Activated CD4-positive, alpha-beta T cell treated with anti-CD3 and anti-CD28 coated beads, Interleukin-2, amount 50 U/mL, for 4 hours (primary cell): ENCODE measurements around the gene PDE10A.
"Not testable (repeated sequence)": the region's sequence is repeated elsewhere in the genome, so short reads cannot be mapped to it uniquely, and the experiment has no call there.

ENCODE experiments used
- DNase-seq, 2 experiments: peaks; one replicate each; pipeline ENCODE4 v3.0.0-alpha.2; 2020

PDE10A gene

GRCh38 chr6:165519316-165519715 lies 143.7 kb downstream of the PDE10A start:
- DNase-seq = no peak

GRCh38 chr6:165515963-165516624 lies 146.9 kb downstream of the PDE10A start:
- no peak for DNase-seq

GRCh38 chr6:165514621-165515020 lies 148.4 kb downstream of the PDE10A start:
- no peak for DNase-seq

- DNase-seq = no peak
These were observed 151.2 kb downstream of the PDE10A start for GRCh38 chr6:165511807-165512206.

- no peak for DNase-seq
These were observed 154.6 kb downstream of the PDE10A start for GRCh38 chr6:165508321-165508869.

DNA sequence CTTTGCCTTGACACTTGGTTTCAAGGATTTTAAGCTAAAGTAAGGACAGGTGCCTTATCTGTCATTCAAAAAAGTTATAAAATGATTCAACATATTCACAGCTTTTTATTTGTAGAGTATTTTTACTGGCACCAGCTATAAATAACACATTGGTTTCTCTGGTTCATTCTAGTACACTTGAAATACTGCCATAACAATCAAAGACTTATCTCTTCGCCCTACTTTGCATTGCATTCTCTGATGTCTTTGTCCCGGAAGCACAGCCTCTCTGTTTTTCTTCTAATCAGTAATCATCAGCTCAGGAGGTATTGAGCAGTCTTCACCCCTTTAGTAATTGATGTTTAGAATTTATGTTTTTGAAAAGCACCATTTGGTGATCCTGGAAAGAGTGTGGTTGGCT lies 156.4 kb downstream of the PDE10A start:
- no peak for DNase-seq

GRCh38 chr6:165500214-165500907 lies 162.7 kb downstream of the PDE10A start:
- not testable (repeated sequence) for DNase-seq

DNA sequence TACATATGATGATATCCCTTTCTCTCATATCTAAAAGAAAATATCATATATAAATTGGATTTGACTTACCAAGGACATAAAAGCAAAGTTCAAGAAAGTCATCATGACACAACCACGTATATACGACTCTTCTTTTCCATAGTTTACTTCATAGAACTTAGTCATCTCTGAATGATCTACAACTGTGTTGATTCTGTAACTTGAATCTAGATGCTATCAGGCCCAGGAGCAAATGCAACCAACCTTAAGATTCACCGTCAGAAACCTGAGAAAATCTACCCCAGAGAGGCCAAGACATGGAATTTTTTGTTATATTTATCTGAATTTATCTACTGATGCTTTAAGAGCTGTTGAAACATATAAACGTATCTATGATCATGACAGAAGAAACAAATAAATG lies 165.6 kb downstream of the PDE10A start:
- no peak for DNase-seq

DNA sequence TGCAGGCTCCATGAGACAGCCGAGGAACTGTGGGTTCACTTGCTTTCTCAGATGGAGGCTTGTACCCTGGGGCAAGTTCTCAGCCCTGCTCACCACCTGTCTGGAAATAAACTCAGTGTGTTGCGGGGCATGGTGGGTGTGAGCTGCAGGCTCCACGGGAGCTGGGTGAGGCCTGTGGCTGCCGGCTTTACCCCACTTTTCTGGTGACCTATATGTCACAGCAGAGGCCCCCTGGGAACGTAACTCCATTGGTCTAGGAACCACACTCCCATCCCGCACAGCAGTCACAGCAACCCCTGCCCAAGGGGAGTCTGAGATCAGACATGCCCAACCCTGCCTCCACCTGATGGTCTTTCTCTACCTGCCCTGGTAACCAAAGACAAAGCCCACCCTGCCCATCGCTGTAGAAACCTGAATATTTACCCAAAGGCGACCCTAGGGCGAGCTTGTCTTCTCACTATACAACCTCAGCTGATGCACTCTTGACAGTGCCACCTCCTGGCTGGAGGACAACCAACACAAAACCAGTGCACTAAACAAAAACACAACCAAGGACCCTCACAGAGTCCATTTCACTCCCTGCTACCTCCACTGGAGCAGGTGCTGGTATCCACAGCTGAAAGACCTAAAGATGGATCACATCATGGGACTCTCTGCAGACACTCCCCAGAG lies 174.3 kb downstream of the PDE10A start:
- DNase-seq = no peak

DNA sequence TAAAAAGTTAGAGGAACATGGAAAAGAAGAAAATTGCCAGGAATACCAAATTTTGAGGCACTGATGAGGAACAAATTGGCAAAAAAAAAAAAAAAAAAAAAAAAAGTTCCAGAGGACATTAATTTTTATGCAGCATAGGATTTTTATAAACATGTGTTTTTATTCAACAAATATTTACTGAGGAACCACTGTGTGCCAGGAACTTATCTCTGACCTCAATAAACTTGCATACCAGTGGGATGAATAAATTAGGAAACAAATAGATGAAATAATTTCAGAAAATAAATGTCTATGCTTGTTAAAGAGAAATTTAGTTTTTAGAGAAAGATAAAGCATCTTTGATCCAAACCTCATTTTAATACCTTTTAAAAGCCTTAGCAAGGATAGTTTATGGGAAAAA lies 175.1 kb downstream of the PDE10A start:
- DNase-seq = no peak

- DNase-seq = no peak
These were observed 175.7 kb downstream of the PDE10A start for GRCh38 chr6:165487347-165487746.

DNA sequence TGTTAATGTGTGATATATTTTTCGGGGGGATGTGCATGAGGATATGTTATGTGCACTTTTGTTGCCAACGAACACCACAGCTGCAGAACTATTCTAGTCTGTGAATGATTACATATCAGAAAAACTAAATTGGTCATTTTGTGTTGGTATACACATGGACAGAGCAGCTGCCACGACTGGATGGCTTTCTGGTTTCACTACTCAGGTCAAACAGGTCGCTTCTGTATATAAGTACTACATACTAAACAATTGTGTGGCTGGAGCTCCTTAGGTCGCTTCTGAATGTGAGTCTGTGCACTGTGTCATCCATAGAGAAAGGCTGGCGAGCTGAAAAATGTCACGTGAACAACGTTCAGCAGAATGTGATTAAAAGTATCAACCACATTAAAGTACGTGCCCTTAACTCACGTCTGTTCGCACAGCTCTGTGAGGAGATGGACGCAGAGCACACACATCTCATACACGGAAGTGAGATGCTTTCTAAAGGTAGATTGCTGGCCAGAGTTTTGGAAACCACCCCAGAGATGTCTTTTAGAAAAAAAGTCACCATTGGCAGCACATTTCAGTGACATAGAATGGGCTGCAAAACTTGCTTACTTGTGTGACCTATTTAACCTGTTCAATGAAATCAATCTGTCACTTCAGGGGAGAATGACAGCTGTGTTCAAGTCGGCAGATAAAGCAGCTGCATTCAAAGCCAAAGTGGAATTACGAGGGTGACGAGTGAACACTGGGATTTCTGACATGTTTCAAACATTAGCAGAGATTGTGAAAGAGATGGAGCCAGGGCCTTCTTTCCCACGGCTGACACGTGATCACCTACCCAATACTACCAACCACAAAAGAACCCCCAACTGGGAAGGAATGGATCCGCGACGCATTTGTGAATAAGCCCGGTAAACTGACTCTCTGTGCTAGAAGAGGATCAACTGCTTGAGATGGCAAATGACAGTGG lies 176.6 kb downstream of the PDE10A start:
- DNase-seq = no peak

DNA sequence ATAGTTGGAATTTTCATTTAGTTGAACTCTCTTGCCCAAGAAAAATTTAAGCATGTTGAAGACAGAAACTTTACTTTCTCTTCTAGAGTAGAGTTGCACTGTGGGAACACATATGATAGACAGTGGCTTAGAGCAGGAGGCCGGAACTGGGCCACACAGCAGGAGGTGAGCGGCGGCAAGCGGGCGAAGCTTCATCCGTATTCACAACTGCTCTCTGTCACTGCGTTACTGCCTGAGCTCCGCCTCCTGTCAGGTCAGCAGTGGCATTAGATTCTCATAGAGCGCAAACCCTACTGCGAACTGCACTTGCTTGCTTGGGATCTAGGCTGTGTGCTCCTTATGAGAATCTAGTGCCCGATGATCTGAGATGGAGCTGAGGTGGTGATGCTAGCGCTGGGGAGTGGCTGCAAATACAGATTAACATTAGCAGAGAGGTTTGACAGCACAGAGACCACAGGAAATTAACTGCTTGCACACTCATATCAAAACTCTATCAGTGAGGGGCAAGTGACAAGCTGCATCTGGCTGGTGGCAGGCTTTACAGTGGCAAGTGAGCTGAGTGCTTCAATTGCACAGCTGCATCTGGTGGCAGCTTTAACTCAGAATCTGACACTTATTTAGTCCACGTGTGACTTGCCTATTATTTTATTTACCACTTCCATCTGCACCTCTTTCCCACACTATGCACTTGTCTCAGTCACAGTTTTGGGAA lies 178.7 kb downstream of the PDE10A start:
- no peak for DNase-seq

- no peak for DNase-seq
These were observed 181.1 kb downstream of the PDE10A start for GRCh38 chr6:165481921-165482320.

DNA sequence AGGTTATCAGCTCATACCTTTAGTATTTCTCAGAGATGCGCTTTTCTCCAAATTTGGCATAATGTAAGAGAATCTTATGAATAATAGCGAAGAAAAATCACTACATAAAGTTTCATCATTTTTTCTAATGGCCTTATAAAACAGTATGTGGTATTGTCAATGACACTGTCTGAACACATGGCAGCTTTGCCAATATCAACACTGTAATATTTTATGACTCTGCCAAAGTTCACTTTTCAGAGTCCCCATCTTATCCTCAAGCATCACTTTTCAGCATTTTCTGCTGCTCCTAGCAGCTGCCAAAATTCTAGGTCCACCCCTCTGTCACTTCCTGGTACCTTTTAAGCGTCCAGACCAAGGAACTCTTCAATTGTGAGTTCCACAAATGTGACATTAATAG lies 182.1 kb downstream of the PDE10A start:
- DNase-seq = no peak

GRCh38 chr6:165478581-165478980 lies 184.5 kb downstream of the PDE10A start:
- no peak for DNase-seq

- no peak for DNase-seq
These were observed 193.6 kb downstream of the PDE10A start for GRCh38 chr6:165469483-165469882.

DNA sequence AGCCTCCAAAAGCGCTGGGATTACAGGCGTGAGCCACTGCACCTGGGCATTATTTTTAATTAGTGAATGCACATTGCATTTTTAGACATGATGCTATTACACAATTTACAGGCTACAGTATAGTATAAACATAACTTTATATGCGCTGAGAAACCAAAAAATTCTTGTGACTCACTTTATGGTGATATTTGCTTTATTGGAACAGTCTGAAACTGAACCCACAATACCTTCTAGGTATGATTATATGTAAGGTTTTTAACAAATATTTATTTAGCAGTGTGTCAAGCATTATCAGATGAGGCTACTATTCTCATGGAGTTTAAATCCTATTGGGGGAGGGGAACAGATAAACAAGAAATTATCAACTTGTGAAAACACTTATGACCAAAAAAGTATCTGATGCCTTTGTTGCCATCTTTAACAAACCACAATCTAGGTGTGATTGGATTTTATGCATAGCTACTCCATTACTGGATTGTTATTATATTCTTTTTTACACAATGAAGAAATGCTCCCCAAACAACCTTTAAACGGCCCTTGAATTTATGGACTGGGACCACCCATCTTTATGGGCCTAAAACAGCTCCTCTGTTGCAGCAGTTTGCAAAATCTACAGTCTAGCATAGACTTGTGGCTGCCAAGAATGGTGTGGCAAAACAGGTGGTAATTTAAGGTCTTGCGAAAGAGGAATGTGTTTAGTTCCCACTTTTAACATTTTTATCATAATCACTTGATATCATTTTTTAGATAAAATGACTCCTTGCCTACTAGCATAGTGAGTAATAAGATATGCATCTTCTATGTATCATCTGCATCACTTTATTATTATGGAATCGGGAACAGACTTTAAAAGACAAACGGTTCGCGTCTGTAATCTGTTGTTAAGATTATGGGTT lies 194.5 kb downstream of the PDE10A start:
- no peak for DNase-seq

DNA sequence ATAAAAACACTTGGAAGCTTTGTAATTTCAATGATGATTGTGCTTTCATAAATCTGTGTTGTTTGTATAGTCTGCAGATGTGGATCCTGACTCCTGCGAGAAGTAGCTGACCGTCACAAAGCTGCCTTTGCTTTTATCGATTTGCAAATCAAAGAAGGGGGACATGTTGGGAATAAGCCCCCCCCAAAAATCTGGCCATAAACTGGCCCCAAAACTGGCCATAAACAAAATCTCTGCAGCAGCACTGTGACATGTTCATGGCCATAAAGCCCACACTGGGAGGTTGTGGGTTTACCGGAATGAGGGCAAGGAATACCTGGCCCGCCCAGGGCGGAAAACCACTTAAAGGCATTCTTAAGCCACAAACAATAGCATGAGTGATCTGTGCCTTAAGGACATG lies 199.5 kb downstream of the PDE10A start:
- not testable (repeated sequence) for DNase-seq

DNA sequence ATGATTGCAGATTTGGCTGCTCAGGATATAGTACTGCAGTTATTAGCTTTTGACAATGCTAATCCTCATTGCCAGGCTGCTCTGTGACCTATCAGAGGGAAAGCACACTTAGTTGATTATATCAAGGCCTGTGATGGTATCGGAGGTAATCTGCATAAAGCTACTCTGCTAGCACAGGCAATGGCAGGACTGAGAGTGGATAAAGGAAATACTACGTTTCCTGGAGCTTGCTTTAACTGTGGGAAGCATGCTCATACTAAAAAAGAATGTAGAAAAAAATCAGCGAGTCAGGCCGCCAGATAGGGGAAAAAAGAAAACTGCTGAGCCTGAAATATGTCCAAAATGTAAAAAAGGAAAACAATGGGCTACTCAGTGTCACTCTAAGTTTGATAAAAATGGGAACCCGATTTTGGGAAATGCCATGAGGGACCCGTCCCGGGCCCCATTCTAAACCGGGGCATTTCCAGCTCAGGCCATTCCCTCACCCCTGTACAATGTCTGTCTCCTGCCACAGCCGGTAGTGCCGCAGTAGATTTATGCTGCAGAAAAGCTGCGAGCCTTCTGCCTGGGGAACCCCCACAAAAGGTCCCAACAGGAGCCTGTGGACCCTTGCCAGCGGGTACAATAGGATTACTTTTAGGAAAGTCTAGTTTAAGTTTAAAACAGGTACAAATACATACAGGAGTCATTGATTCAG lies 203.3 kb downstream of the PDE10A start:
- DNase-seq = not testable (repeated sequence)
